B cell (primary cell): ENCODE data around the gene CRELD2. TPM values are rescaled to one million over a fixed set of nuclear protein-coding genes. Genes with fewer than 3 reads are reported as not detected.

Experiments
- ATAC-seq: fragments of 200-7000 bp; cut with Tn5 transposase; one replicate; pipeline ENCODE4 v1.10.0; 2021; ENCODE audit warnings: low read depth, mild to moderate bottlenecking, moderate number of reproducible peaks, moderate library complexity
- CTCF ChIA-PET: fragments of 350-600 bp; sonication (Branson Sonifier 250); formaldehyde crosslinking; loops from one replicate; lab custom pipeline; 2021; ENCODE audit warnings: antibody characterized with exemption, inconsistent platforms; lab: Charles Lee
- POLR2A ChIA-PET: fragments of 350-600 bp; sonication (Branson Sonifier 250); formaldehyde crosslinking; loops from one replicate; lab custom pipeline; 2021; ENCODE audit warnings: antibody characterized with exemption; lab: Charles Lee
- DNase-seq: peaks from one replicate; pipeline ENCODE4 v3.0.0; 2013
- H2AFZ ChIP-seq: 2 replicates; pipeline ENCODE4 v1.6.1; 2012; ENCODE audit warnings: mild to moderate bottlenecking, low read depth, low read length; ENCODE audit not compliant: insufficient read depth, poor library complexity, severe bottlenecking
- H3K27ac ChIP-seq, 2 donors: 1 replicate in 1 of 2; 2 replicates in 1 of 2; pipeline ENCODE4 v1.5.1; 2012 to 2013; ENCODE audit warnings: low read length in 2 of 2, mild to moderate bottlenecking in 2 of 2, moderate library complexity in 1 of 2
- H3K27me3 ChIP-seq, 4 experiments: fragments of 200-600 bp in 1 of 4; sonication (generic) in 1 of 4; replicated peaks in 1 of 4; 1 replicate in 2 of 4; 2 replicates in 2 of 4; pipeline versions ENCODE4 v1.6.1 to v1.7.0; 2013 to 2016; ENCODE audit warnings: low read length in 3 of 4, mild to moderate bottlenecking in 2 of 4, mixed read lengths in 1 of 4, moderate library complexity in 1 of 4; ENCODE audit not compliant: insufficient read depth in 4 of 4, control insufficient read depth in 3 of 4; ENCODE audit errors: control extremely low read depth in 1 of 4
- H3K36me3 ChIP-seq, 2 experiments: replicated peaks in 1 of 2; 1 replicate in 1 of 2; 2 replicates in 1 of 2; pipeline versions ENCODE4 v1.6.1 to v1.7.1; 2013; ENCODE audit warnings: low read length in 1 of 2; ENCODE audit not compliant: insufficient read depth in 2 of 2, control insufficient read depth in 1 of 2; ENCODE audit errors: control extremely low read depth in 1 of 2, extremely low read depth in 1 of 2
- H3K4me1 ChIP-seq, 2 donors: fragments of 200-600 bp in 1 of 2; sonication (generic) in 1 of 2; 1 replicate in 1 of 2; 2 replicates in 1 of 2; pipeline versions ENCODE4 v1.5.1 to v1.6.1; 2013 to 2017; ENCODE audit warnings: low read length in 2 of 2; ENCODE audit not compliant: control insufficient read depth in 2 of 2, insufficient read depth in 2 of 2
- H3K4me2 ChIP-seq: replicated peaks from 2 replicates; pipeline ENCODE3; 2012; ENCODE audit warnings: mild to moderate bottlenecking, low read depth, low read length; ENCODE audit not compliant: poor library complexity, severe bottlenecking
- H3K4me3 ChIP-seq, 5 experiments: fragments of 200-600 bp in 1 of 5; sonication (generic) in 1 of 5; 1 replicate in 3 of 5; 2 replicates in 2 of 5; pipeline versions ENCODE4 v1.5.1 to v1.7.0; 2011 to 2016; ENCODE audit warnings: low read length in 4 of 5, mild to moderate bottlenecking in 4 of 5, low read depth in 2 of 5, control low read depth in 1 of 5, moderate library complexity in 1 of 5; ENCODE audit not compliant: insufficient read depth in 1 of 5; ENCODE audit errors: control extremely low read depth in 1 of 5, extremely low read depth in 1 of 5
- H3K79me2 ChIP-seq: fragments of 200-600 bp; sonication (generic); one replicate; pipeline ENCODE4 v1.6.0; 2016; ENCODE audit warnings: low read length; ENCODE audit not compliant: control insufficient read depth, insufficient read depth
- H3K9ac ChIP-seq: fragments of 200-600 bp; sonication (generic); 2 replicates; pipeline ENCODE4 v1.6.1; 2017; ENCODE audit warnings: mild to moderate bottlenecking, low read length, moderate library complexity
- H3K9me3 ChIP-seq, 3 donors: one replicate each; pipeline versions ENCODE4 v1.6.1 to v1.7.1; 2013; ENCODE audit warnings: low read length in 2 of 3; ENCODE audit not compliant: control insufficient read depth in 2 of 3, insufficient read depth in 1 of 3; ENCODE audit errors: control extremely low read depth in 1 of 3
- H4K20me1 ChIP-seq: 2 replicates; pipeline ENCODE4 v1.6.0; 2012; ENCODE audit warnings: mild to moderate bottlenecking, low read length; ENCODE audit not compliant: insufficient read depth, control insufficient read depth, poor library complexity, severe bottlenecking
- H3K27ac Mint-ChIP-seq: one replicate; pipeline ENCODE4 v1.8.0; 2021; ENCODE audit warnings: mixed read lengths
- H3K27me3 Mint-ChIP-seq: one replicate; pipeline ENCODE4 v1.8.0; 2021; ENCODE audit warnings: mixed read lengths
- H3K4me1 Mint-ChIP-seq: one replicate; pipeline ENCODE4 v1.8.0; 2021; ENCODE audit warnings: mixed read lengths
- H3K4me3 Mint-ChIP-seq: one replicate; pipeline ENCODE4 v1.8.0; 2021; ENCODE audit warnings: mixed read lengths
- H3K9me3 Mint-ChIP-seq: one replicate; pipeline ENCODE4 v1.8.0; 2022; ENCODE audit warnings: mixed read lengths; ENCODE audit not compliant: insufficient read depth
- CTCF ChIP-seq: fragments of 200-600 bp; IDR thresholded peaks from one replicate; pipeline ENCODE4 v1.8.0; 2022; ENCODE audit warnings: antibody characterized with exemption, mild to moderate bottlenecking
- EZH2 ChIP-seq: IDR thresholded peaks from 2 replicates; pipeline ENCODE4 v1.6.1; 2012; ENCODE audit warnings: borderline replicate concordance, low read depth, mild to moderate bottlenecking, moderate library complexity, low read length; ENCODE audit not compliant: insufficient read depth, poor library complexity, severe bottlenecking
- WGBS: methylation state at CpG from one replicate; pipeline ENCODE4 v1.1.5; 2013; ENCODE audit warnings: missing lambda C conversion rate; ENCODE audit not compliant: insufficient coverage; 5-methylcytosine and 5-hydroxymethylcytosine counted together
- intact Hi-C: fragments of 100-400 bp; cut with micrococcal nuclease; formaldehyde crosslinking; loops from one replicate; pipeline ENCODE4 v1.10.0; 2022
- polyA plus RNA-seq: library from polyadenylated mRNA; depleted of rRNA; stranded (reverse); fragments of >200 nt; gene quantifications from 2 replicates; pipeline ENCODE4 v1.2.3, GENCODE V29; 2012
- total RNA-seq, 2 donors: library from RNA; stranded (reverse); fragments of 120-200 nt in 1 of 2; gene quantifications; 1 replicate in 1 of 2; 2 replicates in 1 of 2; pipeline versions ENCODE4 v1.2.3 to v1.2.4, GENCODE V29; 2013 to 2022

Gene CRELD2
- total and polyA plus RNA-seq, 2 donors (not counting 1 experiment from before 2014, with no cell fraction given), result 35.9 to 41.9 TPM

- TF ChIP-seq CTCF (no peak), EZH2 (no peak)
- Histone ChIP-seq H3K36me3 (peaks cover 0 to 30% of the 10 kb centered on the region in 2 experiments), H4K20me1 (peaks cover 70% of the 10 kb centered on the region), H3K4me1 (peaks cover 44 to 61% of the 10 kb centered on the region in 2 donors), H3K9me3 (no peaks in the 10 kb centered on the region), H3K27ac (peak overlapping the region in 1 of 2 donors; percentile 94), H2AFZ (no peak overlapping the region), H3K4me3 (no peak overlapping the region), H3K4me2 (peak overlapping the region; percentile 100), H3K27me3 (no peaks in the 10 kb centered on the region), H3K79me2 (peaks cover 27% of the 10 kb centered on the region), H3K9ac (no peak overlapping the region)
- CTCF ChIA-PET, result interaction anchor here (0.7 to 3.8 kb wide), 6 partner anchors 8 to 67 kb away, joined by 3 to 14 read pairs (median 5); no protein-coding TSS in a partner anchor
- WGBS, result 40% methylated on average over 4 of the region's 6 CpGs
- ATAC-seq, result no peak
- Mint-ChIP-seq H3K27ac (peak overlapping the region; percentile 91), H3K9me3 (no peaks in the 10 kb centered on the region), H3K27me3 (no peaks in the 10 kb centered on the region), H3K4me3 (peak overlapping the region; percentile 91), H3K4me1 (peaks cover 62% of the 10 kb centered on the region)
- POLR2A ChIA-PET, result interaction anchor here (5.7 kb wide), 1 partner anchor 33 kb away, joined by 75 read pairs; no protein-coding TSS in a partner anchor
- DNase-seq, result no peak
- intact Hi-C loops, result no loop called here
Observed at GRCh38 chr22:49963647-49964026, 45.2 kb downstream of the CRELD2 start.
